ENCODE measurements around the gene SLC27A5.

GRCh38 chr19:58477871-58478270 is 33.9 kb downstream of the SLC27A5 start:
- TF ChIP-seq, protein P1, sequence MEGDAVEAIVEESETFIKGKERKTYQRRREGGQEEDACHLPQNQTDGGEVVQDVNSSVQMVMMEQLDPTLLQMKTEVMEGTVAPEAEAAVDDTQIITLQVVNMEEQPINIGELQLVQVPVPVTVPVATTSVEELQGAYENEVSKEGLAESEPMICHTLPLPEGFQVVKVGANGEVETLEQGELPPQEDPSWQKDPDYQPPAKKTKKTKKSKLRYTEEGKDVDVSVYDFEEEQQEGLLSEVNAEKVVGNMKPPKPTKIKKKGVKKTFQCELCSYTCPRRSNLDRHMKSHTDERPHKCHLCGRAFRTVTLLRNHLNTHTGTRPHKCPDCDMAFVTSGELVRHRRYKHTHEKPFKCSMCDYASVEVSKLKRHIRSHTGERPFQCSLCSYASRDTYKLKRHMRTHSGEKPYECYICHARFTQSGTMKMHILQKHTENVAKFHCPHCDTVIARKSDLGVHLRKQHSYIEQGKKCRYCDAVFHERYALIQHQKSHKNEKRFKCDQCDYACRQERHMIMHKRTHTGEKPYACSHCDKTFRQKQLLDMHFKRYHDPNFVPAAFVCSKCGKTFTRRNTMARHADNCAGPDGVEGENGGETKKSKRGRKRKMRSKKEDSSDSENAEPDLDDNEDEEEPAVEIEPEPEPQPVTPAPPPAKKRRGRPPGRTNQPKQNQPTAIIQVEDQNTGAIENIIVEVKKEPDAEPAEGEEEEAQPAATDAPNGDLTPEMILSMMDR (IDR thresholded peaks at IDR 0.05 in 8 of 11, conservative IDR thresholded peaks at IDR 0.05 in 3 of 11): no peak
- no peak for TF ChIP-seq POLR2A (IDR thresholded peaks at IDR 0.05)
- no peak for TF ChIP-seq POLR2AphosphoS5 (IDR thresholded peaks at IDR 0.05)
